CD4-positive, alpha-beta memory T cell (primary cell): ENCODE results near the gene PPAN. TPM values are rescaled to one million over a fixed set of nuclear protein-coding genes. Genes with fewer than 3 reads are reported as not detected.

ENCODE experiments used
- CTCF ChIA-PET: fragments of 350-600 bp; sonication (Branson Sonifier 250); formaldehyde crosslinking; loops from one replicate; lab custom pipeline; 2021; ENCODE audit warnings: inconsistent platforms; ENCODE audit not compliant: partially characterized antibody; lab: Charles Lee
- POLR2A ChIA-PET: fragments of 350-600 bp; sonication (Branson Sonifier 250); formaldehyde crosslinking; loops from one replicate; lab custom pipeline; 2021; ENCODE audit not compliant: partially characterized antibody; lab: Charles Lee
- DNase-seq, 5 donors: peaks; one replicate each; pipeline versions ENCODE4 v3.0.0 to v3.0.0-alpha.2; 2020 to 2022; ENCODE audit warnings: mixed read lengths in 1 of 5
- H3K27ac ChIP-seq: one replicate; pipeline ENCODE4 v1.7.0; 2013; ENCODE audit warnings: low read depth, low read length
- H3K27me3 ChIP-seq: 2 replicates; pipeline ENCODE4 v1.7.0; 2013; ENCODE audit warnings: mild to moderate bottlenecking, low read length, moderate library complexity; ENCODE audit not compliant: insufficient read depth
- H3K36me3 ChIP-seq: 2 replicates; pipeline ENCODE4 v1.7.0; 2013; ENCODE audit warnings: mild to moderate bottlenecking, low read length, moderate library complexity; ENCODE audit not compliant: insufficient read depth
- H3K4me1 ChIP-seq: 2 replicates; pipeline ENCODE4 v1.7.0; 2013; ENCODE audit warnings: mild to moderate bottlenecking, low read length, moderate library complexity; ENCODE audit not compliant: insufficient read depth
- H3K4me3 ChIP-seq, 2 donors: one replicate each; pipeline ENCODE4 v1.7.0; 2013; ENCODE audit warnings: low read length in 2 of 2, mild to moderate bottlenecking in 1 of 2
- H3K9me3 ChIP-seq, 2 donors: one replicate each; pipeline ENCODE4 v1.7.0; 2013; ENCODE audit warnings: low read length in 2 of 2, control low read depth in 1 of 2; ENCODE audit not compliant: control insufficient read depth in 1 of 2
- H3K27ac Mint-ChIP-seq, 7 donors: one replicate each; pipeline ENCODE4 v1.8.0; 2020 to 2021; ENCODE audit warnings: mixed read lengths in 7 of 7, mild to moderate bottlenecking in 6 of 7, inconsistent platforms in 3 of 7, moderate library complexity in 3 of 7
- H3K27me3 Mint-ChIP-seq, 2 donors: one replicate each; pipeline ENCODE4 v1.8.0; 2020 to 2021; ENCODE audit warnings: mixed read lengths in 2 of 2
- H3K36me3 Mint-ChIP-seq, 2 donors: one replicate each; pipeline ENCODE4 v1.8.0; 2020 to 2021; ENCODE audit warnings: mixed read lengths in 2 of 2, inconsistent platforms in 1 of 2, mild to moderate bottlenecking in 1 of 2
- H3K4me1 Mint-ChIP-seq, 4 donors: one replicate each; pipeline ENCODE4 v1.8.0; 2020 to 2021; ENCODE audit warnings: mixed read lengths in 4 of 4, mild to moderate bottlenecking in 1 of 4
- H3K4me3 Mint-ChIP-seq, 8 donors: one replicate each; pipeline ENCODE4 v1.8.0; 2020 to 2021; ENCODE audit warnings: mixed read lengths in 8 of 8, mild to moderate bottlenecking in 7 of 8, moderate library complexity in 6 of 8, inconsistent platforms in 3 of 8
- H3K9me3 Mint-ChIP-seq, 8 donors: one replicate each; pipeline ENCODE4 v1.8.0; 2020 to 2021; ENCODE audit warnings: mixed read lengths in 8 of 8, mild to moderate bottlenecking in 5 of 8, inconsistent platforms in 3 of 8, moderate library complexity in 1 of 8
- intact Hi-C: fragments of 100-400 bp; cut with micrococcal nuclease; formaldehyde crosslinking; loops from one replicate; pipeline ENCODE4 v1.15.1; 2023
- polyA plus RNA-seq, 2 donors: library from polyadenylated mRNA; unstranded; fragments of 300-500 nt; fragmentation: Illumina TruSeq; gene quantifications; one replicate each; pipeline ENCODE4 v1.2.3, GENCODE V29; 2021
- total RNA-seq, 2 experiments: library from RNA; stranded (reverse); gene quantifications; one replicate each; pipeline ENCODE4 v1.2.3, GENCODE V29; 2021

The PPAN gene
- total and polyA plus RNA-seq, 4 experiments from 2014 or later = 14.5 to 102 (median 71.8) TPM

DNA sequence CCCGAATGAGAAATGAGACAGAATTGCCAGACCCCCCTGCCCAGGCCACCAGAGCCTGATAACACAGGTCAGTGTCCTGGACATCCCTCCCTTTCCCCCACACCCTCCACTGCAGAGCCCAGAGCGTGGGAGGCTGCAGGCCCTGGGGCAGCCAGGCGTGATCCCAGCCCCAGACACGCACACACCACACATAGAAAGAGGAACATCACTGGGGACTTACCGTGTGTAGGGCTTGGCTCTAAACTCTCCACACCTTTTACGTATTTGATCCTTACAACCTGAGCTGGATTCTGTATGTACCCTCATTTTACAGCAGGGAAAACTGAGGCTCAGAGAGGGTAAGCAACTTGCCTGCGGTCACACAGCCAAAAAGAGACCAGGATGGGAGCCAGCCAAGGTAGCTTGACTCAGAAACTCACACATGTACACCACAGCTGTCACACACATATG is 3.4 kb upstream of the PPAN start:
- Mint-ChIP-seq H3K9me3 (peaks cover 0 to 2% (median 0%) of the 10 kb centered on the region in 8 donors), H3K27ac (peak overlapping the region; percentile 85 to 98 (median 98)), H3K4me1 (peaks cover 43 to 83% (median 59%) of the 10 kb centered on the region in 4 donors), H3K4me3 (peak overlapping the region in 6 of 8 donors; percentile 26 to 74 (median 43)), H3K27me3 (no peaks in the 10 kb centered on the region), H3K36me3 (peaks cover 9 to 15% of the 10 kb centered on the region in 2 donors)
- Histone ChIP-seq H3K9me3 (no peaks in the 10 kb centered on the region), H3K36me3 (peaks cover 8% of the 10 kb centered on the region), H3K27ac (peak overlapping the region; percentile 54), H3K4me3 (no peak overlapping the region), H3K27me3 (no peaks in the 10 kb centered on the region), H3K4me1 (peaks cover 69% of the 10 kb centered on the region)
- ChIA-PET POLR2A (interaction anchor here (1.1 to 10.9 kb wide), 3 partner anchors 13 to 334 kb away, joined by 3 to 172 read pairs (median 38); partner anchors contain the start of genes EIF3G, P2RY11 and ZNF846), CTCF (interaction anchor here (0.6 to 3.7 kb wide), 5 partner anchors 11 to 303 kb away, joined by 3 to 25 read pairs (median 3); no protein-coding TSS in a partner anchor)
- intact Hi-C loops = loop anchor here (5.0 to 10.0 kb wide), 2 partner anchors 94 to 302 kb away; partner anchors contain the start of gene CDC37
- DNase-seq = no peak

DNA sequence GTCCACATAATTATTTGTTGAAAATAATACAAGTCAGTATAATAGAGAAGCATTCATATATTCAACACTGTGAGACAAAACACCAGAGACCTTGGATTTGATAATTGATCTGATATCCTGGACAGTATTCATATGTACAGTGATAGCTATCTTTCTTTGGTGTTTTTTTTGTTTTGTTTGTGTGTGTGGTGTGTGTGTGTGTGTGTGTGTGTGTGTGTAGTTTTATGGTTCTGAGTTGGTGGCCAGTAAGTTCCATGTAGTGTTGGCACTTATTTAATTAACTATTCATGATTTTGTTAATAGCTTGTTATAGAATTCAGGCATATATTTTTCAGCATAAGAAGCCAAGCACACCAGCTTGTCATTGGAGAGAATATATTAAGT is 2.0 kb upstream of the PPAN start:
- no peaks in the 10 kb centered on the region for H3K27me3 ChIP-seq
- CTCF ChIA-PET = interaction anchor here (0.6 to 3.7 kb wide), 8 partner anchors 8 to 418 kb away, joined by 3 to 25 read pairs (median 6); no protein-coding TSS in a partner anchor
- Mint-ChIP-seq H3K36me3 (peaks cover 9 to 25% of the 10 kb centered on the region in 2 donors), H3K9me3 (peaks cover 0 to 2% (median 0%) of the 10 kb centered on the region in 8 donors), H3K4me3 (peak overlapping the region in 6 of 8 donors; percentile 6 to 83 (median 26)), H3K27ac (peak overlapping the region; percentile 78 to 100 (median 97)), H3K4me1 (peaks cover 35 to 82% (median 59%) of the 10 kb centered on the region in 4 donors), H3K27me3 (no peaks in the 10 kb centered on the region)
- peaks cover 17% of the 10 kb centered on the region for H3K36me3 ChIP-seq
- intact Hi-C loops = loop anchor here (2.0 to 10.0 kb wide), 3 partner anchors 15 to 301 kb away; partner anchors contain the start of genes CDC37 and EIF3G
- H3K9me3 ChIP-seq = no peaks in the 10 kb centered on the region
- peaks cover 70% of the 10 kb centered on the region for H3K4me1 ChIP-seq
- no peak overlapping the region for H3K4me3 ChIP-seq
- H3K27ac ChIP-seq = peak overlapping the region; percentile 89
- DNase-seq = no peak
- POLR2A ChIA-PET = interaction anchor here (0.6 to 10.9 kb wide), 10 partner anchors 8 to 278 kb away, joined by 3 to 172 read pairs (median 4); partner anchors contain the start of genes EIF3G, ICAM1 and P2RY11

DNA sequence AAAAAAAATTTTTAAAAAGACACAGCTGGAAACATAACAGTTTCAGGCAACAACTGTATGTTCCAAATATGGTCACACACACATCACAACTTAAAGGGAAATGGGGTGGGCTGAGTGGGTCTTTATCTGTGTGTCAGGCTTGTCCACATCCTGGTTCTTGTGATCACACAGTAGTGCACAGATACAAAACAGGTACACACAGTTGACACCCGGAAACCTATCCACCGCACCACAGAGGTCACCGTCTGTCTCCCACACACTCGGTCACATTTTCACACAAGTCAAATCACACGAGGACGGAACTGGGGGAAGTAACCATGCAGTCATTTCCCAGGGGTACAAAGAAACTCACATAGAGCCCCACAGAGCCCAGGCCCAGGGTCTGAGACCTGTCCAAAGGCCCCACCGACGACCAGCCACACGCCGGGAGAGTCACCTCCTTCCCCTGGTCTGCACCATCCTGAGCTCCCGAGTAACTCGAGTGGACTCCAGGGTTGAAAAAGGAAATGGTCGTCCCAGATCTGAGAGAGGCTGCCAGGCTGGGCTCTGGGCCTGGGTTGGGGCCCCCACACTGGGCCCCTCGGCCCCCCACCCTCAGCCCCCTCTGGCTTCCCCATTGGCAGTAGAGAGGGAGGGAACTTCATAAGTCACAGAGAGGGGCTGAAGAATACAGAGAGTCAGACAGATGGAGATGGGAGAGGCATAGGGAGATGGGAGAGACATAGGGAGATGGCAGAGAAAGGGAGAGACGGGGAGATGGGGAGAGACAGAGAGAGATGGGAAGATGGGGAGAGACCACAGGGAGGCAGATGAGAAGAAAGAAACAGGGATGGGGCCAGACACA is 1.3 kb upstream of the PPAN start:
- H3K4me3 Mint-ChIP-seq = peak overlapping the region; percentile 12 to 92 (median 80)
- peak overlapping the region; percentile 95 to 100 (median 97) for H3K27ac Mint-ChIP-seq
- Histone ChIP-seq H3K4me1 (peaks cover 76% of the 10 kb centered on the region), H3K27me3 (no peaks in the 10 kb centered on the region), H3K4me3 (peak overlapping the region; percentile 5 to 29), H3K36me3 (peaks cover 24% of the 10 kb centered on the region), H3K9me3 (no peaks in the 10 kb centered on the region), H3K27ac (peak overlapping the region; percentile 89)
- intact Hi-C loops = loop anchor here (2.0 to 10.0 kb wide), 3 partner anchors 14 to 300 kb away; partner anchors contain the start of genes CDC37 and EIF3G
- ChIA-PET POLR2A (interaction anchor here (0.6 to 10.9 kb wide), 12 partner anchors 9 to 277 kb away, joined by 3 to 172 read pairs (median 4); partner anchors contain the start of genes EIF3G, ICAM1, P2RY11 and UBL5), CTCF (interaction anchor here (0.6 to 3.7 kb wide), 9 partner anchors 9 to 418 kb away, joined by 3 to 25 read pairs (median 5); no protein-coding TSS in a partner anchor)
- peaks cover 14 to 25% of the 10 kb centered on the region in 2 donors for H3K36me3 Mint-ChIP-seq
- peaks cover 0 to 2% (median 0%) of the 10 kb centered on the region in 8 donors for H3K9me3 Mint-ChIP-seq
- peak; percentile 82 to 96 (median 91) for DNase-seq
- no peaks in the 10 kb centered on the region for H3K27me3 Mint-ChIP-seq
- peaks cover 33 to 84% (median 56%) of the 10 kb centered on the region in 4 donors for H3K4me1 Mint-ChIP-seq

DNA sequence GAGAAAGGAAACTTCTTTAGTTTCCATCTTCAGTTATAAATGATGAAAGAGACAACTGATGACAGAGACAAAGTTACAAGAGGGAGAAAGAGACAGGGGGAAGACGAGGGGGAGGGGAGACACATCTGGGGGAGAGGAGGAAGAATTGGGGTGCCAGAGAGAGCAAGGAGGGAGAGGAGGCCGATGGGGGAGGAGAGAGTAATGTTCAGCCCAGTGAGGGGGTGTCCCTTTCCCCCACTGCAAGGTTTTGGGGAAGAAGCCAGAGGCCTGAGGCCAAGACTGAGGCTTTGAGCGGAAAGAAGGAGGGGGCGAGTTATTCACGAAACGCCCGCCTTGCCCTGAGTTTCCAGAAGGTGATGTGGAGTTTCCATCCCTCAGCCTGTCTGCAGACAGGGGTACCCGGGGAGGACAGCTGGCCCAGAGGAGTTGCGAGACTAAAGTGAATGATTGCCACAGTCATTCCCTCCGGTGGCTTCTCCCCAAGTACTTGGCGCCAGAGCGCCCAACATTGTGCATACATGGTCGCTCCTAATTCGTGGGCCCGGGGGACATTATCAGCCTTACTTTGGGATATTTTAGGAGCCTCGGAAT is 558 bp upstream of the PPAN start:
- Histone ChIP-seq H3K4me3 (peak overlapping the region; percentile 5 to 58), H3K4me1 (peaks cover 73% of the 10 kb centered on the region), H3K9me3 (no peaks in the 10 kb centered on the region), H3K27me3 (no peaks in the 10 kb centered on the region), H3K27ac (peak overlapping the region; percentile 89), H3K36me3 (peaks cover 31% of the 10 kb centered on the region)
- Mint-ChIP-seq H3K27me3 (no peaks in the 10 kb centered on the region), H3K36me3 (peaks cover 19 to 30% of the 10 kb centered on the region in 2 donors), H3K27ac (peak overlapping the region; percentile 95 to 100 (median 97)), H3K4me1 (peaks cover 35 to 87% (median 56%) of the 10 kb centered on the region in 4 donors), H3K4me3 (peak overlapping the region; percentile 72 to 92 (median 88)), H3K9me3 (peaks cover 0 to 2% (median 0%) of the 10 kb centered on the region in 8 donors)
- DNase-seq = peak in 2 of 5 donors; percentile 25 to 93
- ChIA-PET CTCF (interaction anchor here (0.9 to 4.1 kb wide), 5 partner anchors 7 to 37 kb away, joined by 3 to 26 read pairs (median 6); no protein-coding TSS in a partner anchor), POLR2A (interaction anchor here (0.6 to 10.9 kb wide), 13 partner anchors 10 to 298 kb away, joined by 3 to 172 read pairs (median 4); partner anchors contain the start of genes CDC37, EIF3G, ICAM1 and P2RY11)
- intact Hi-C loops = loop anchor here (1.0 to 10.0 kb wide), 6 partner anchors 9 to 299 kb away; partner anchors contain the start of genes CDC37, EIF3G, RAVER1 and SHFL

DNA sequence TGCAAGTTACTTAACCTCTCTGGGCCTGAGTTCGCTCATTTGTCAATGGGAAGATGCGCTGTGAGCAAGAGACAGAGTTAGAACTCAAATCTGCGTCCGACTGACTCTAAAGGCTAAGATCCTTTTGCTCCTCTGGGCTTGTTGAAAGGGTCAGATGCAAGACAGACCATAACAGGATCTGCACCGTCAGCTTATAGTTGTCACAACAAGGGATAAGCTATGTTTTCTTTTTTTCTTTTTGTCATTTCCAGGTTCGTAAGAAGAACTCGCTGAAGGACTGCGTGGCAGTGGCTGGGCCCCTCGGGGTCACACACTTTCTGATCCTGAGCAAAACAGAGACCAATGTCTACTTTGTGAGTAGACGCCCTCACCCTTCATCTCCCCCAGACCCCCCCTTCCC is 1.1 kb downstream of the PPAN start:
- Mint-ChIP-seq H3K27ac (peak overlapping the region; percentile 95 to 100 (median 97)), H3K4me3 (peak overlapping the region; percentile 72 to 92 (median 87)), H3K36me3 (peaks cover 21 to 41% of the 10 kb centered on the region in 2 donors), H3K27me3 (no peaks in the 10 kb centered on the region), H3K4me1 (peaks cover 41 to 86% (median 62%) of the 10 kb centered on the region in 4 donors), H3K9me3 (peaks cover 0 to 2% (median 0%) of the 10 kb centered on the region in 8 donors)
- ChIA-PET CTCF (interaction anchor here (1.8 to 4.1 kb wide), 4 partner anchors 9 to 36 kb away, joined by 6 to 26 read pairs (median 8); no protein-coding TSS in a partner anchor), POLR2A (interaction anchor here (1.0 to 10.9 kb wide), 5 partner anchors 9 to 36 kb away, joined by 3 to 172 read pairs (median 8); partner anchors contain the start of genes EIF3G and P2RY11)
- no peak for DNase-seq
- Histone ChIP-seq H3K36me3 (peaks cover 38% of the 10 kb centered on the region), H3K9me3 (no peaks in the 10 kb centered on the region), H3K4me3 (peak overlapping the region; percentile 58 to 74), H3K27me3 (no peaks in the 10 kb centered on the region), H3K4me1 (peaks cover 80% of the 10 kb centered on the region), H3K27ac (peak overlapping the region; percentile 89)
- intact Hi-C loops = loop anchor here (2.0 to 10.0 kb wide), 3 partner anchors 36 to 298 kb away; partner anchors contain the start of genes CDC37 and RAVER1
